ENCODE data around the gene GALR2. TPM values are rescaled to one million over a fixed set of nuclear protein-coding genes. Genes with fewer than 3 reads are reported as not detected.

The GALR2 gene
- total RNA-seq, 1 donor from 2014 or later = 0.36 TPM

GRCh38 chr17:76026714-76027158, 47.8 kb upstream of the GALR2 start:
- Histone ChIP-seq H3K27ac (ENCODE audit: low read depth, low read length) (no peak overlapping the region), H3K4me2 (ENCODE audit: low read length) (no peak overlapping the region), H3K27me3 (ENCODE audit: insufficient read depth, low read length) (no peaks in the 10 kb centered on the region), H3K9ac (ENCODE audit: low read length) (no peak overlapping the region), H4K20me1 (ENCODE audit: insufficient read depth, low read length) (no peaks in the 10 kb centered on the region), H3K4me3 (ENCODE audit: insufficient read depth, low read depth, low read length) (no peak overlapping the region), H3K79me2 (ENCODE audit: insufficient read depth, low read length) (no peaks in the 10 kb centered on the region), H3K9me3 (ENCODE audit: insufficient read depth, low read depth, low read length) (no peaks in the 10 kb centered on the region), H2AFZ (ENCODE audit: low read depth, low read length) (no peak overlapping the region), H3K36me3 (ENCODE audit: insufficient read depth, low read length) (no peaks in the 10 kb centered on the region), H3K4me1 (ENCODE audit: insufficient read depth, low read length) (peaks cover 8% of the 10 kb centered on the region)
- no peaks in the 10 kb centered on the region for H3K36me3 Mint-ChIP-seq (ENCODE audit: low read depth, unreplicated experiment)
- H3K4me1 Mint-ChIP-seq (ENCODE audit: low read depth, unreplicated experiment) = peaks cover 3% of the 10 kb centered on the region
- peaks cover 19% of the 10 kb centered on the region for H3K27me3 Mint-ChIP-seq (ENCODE audit: low read depth, unreplicated experiment)
- H3K27ac Mint-ChIP-seq (ENCODE audit: unreplicated experiment) = no peak overlapping the region
- H3K9me3 Mint-ChIP-seq (ENCODE audit: unreplicated experiment) = no peaks in the 10 kb centered on the region
- FAIRE-seq = no peak
- no peak for DNase-seq (ENCODE audit: low read depth)
- no peak overlapping the region for H3K4me3 Mint-ChIP-seq (ENCODE audit: unreplicated experiment)
- TF ChIP-seq CTCF (IDR thresholded peaks at IDR 0.05; ENCODE audit: insufficient read depth, low read depth, low read length) (no peak), EZH2 (IDR thresholded peaks at IDR 0.05; ENCODE audit: insufficient read depth, low read length) (no peak)

DNA sequence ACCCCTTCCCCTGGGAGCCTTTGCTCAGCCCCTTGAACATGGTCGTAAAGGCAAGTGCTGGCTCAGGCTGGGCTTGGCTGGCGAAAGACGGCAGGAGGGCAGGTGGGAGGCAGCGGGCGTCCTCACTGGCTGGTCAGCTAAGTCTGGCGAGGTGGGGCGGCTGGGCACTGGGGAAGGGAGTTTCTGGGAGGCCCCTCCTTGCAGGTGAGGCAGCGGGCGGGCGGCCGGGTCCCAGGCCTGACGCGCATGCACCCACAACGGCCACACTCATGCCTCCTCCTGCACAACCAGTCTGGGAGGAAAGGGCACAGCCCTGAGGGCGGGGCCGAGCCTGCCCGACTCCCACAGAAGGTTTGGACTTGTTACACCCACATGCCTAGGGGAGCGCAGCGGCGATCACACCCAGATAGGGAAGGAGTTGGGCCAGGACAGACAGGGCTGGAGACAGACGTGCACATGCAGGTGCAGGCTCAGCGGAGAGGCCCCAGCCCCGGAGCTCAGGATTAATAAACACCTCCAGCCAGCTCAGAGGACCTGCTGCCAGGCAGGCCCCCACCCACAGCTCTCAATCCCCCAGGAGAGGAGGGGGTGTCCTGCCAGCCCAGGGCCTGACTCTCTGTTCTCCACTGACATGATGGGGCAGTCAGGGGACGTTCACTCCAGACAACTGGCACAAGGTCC, 47.3 kb upstream of the GALR2 start, which contains the start of gene EVPL:
Gene EVPL (minus strand): TSS at position 148 of the 681 bp plus-strand sequence. CDS start 108 bp downstream, at position 40.
- Mint-ChIP-seq H3K4me1 (ENCODE audit: low read depth, unreplicated experiment) (peaks cover 3% of the 10 kb centered on the region), H3K9me3 (ENCODE audit: unreplicated experiment) (no peaks in the 10 kb centered on the region), H3K27me3 (ENCODE audit: low read depth, unreplicated experiment) (peaks cover 19% of the 10 kb centered on the region), H3K27ac (ENCODE audit: unreplicated experiment) (no peak within 1 kb of the TSS), H3K36me3 (ENCODE audit: low read depth, unreplicated experiment) (no peaks in the 10 kb centered on the region), H3K4me3 (ENCODE audit: unreplicated experiment) (no peak within 1 kb of the TSS)
- Histone ChIP-seq H3K9me3 (ENCODE audit: insufficient read depth, low read depth, low read length) (no peaks in the 10 kb centered on the region), H4K20me1 (ENCODE audit: insufficient read depth, low read length) (no peaks in the 10 kb centered on the region), H3K4me3 (ENCODE audit: insufficient read depth, low read depth, low read length) (no peak within 1 kb of the TSS), H3K9ac (ENCODE audit: low read length) (no peak within 1 kb of the TSS), H3K4me2 (ENCODE audit: low read length) (no peak within 1 kb of the TSS), H3K27me3 (ENCODE audit: insufficient read depth, low read length) (no peaks in the 10 kb centered on the region), H3K79me2 (ENCODE audit: insufficient read depth, low read length) (no peaks in the 10 kb centered on the region), H3K4me1 (ENCODE audit: insufficient read depth, low read length) (peaks cover 8% of the 10 kb centered on the region), H3K27ac (ENCODE audit: low read depth, low read length) (no peak within 1 kb of the TSS), H3K36me3 (ENCODE audit: insufficient read depth, low read length) (no peaks in the 10 kb centered on the region), H2AFZ (ENCODE audit: low read depth, low read length) (no peak within 1 kb of the TSS)
- DNase-seq (ENCODE audit: low read depth) (no peak), FAIRE-seq (no peak)
- TF ChIP-seq CTCF (IDR thresholded peaks at IDR 0.05; ENCODE audit: insufficient read depth, low read depth, low read length) (no peak), EZH2 (IDR thresholded peaks at IDR 0.05; ENCODE audit: insufficient read depth, low read length) (no peak)
